ENCODE measurements around the gene CDC42BPG. TPM values are rescaled to one million over a fixed set of nuclear protein-coding genes. Genes with fewer than 3 reads are reported as not detected.

Gene CDC42BPG
- not detected in 2 replicates for total RNA-seq (2014; rRNA removed; shearing (Covaris generic))
- polyA plus RNA-seq (2016; fragmentation: Nextera tagmentation; extraction: Ambion mirVana), result not detected in 2 replicates

GRCh38 chr11:64844330-64845128, at the start of gene CDC42BPG:
TSS of gene CDC42BPG (minus strand) at chr11:64844653. CDS start at chr11:64844569, 84 bp downstream.
- 5 to 6% methylated on average over 27 to 65 of the region's 96 CpGs for WGBS, 2 experiments (ENCODE audit: low coverage in 1 of 2, low lambda C conversion rate in 2 of 2, missing lambda C conversion rate in 2 of 2)
- no peaks in the 10 kb centered on the region for H4K20me1 ChIP-seq (ENCODE audit: insufficient read depth)

GRCh38 chr11:64893194-64894069, 49.0 kb upstream of the CDC42BPG start:
- H3K9me2 ChIP-seq (ENCODE audit: insufficient read depth), result no peaks in the 10 kb centered on the region
- TF ChIP-seq EZH2 (IDR thresholded peaks at IDR 0.05; ENCODE audit: insufficient read depth, poor library complexity, severe bottlenecking) (no peak), EZH2phosphoT487 (IDR thresholded peaks at IDR 0.05; ENCODE audit: insufficient read depth, low read depth) (no peak)
- H4K20me1 ChIP-seq (ENCODE audit: insufficient read depth), result no peaks in the 10 kb centered on the region
- no peak overlapping the region for H3K4me3 ChIP-seq
- no peak overlapping the region for H3K27ac ChIP-seq
- H2AFZ ChIP-seq, result no peak overlapping the region
- H3K79me2 ChIP-seq (ENCODE audit: insufficient read depth), result no peaks in the 10 kb centered on the region
- no peaks in the 10 kb centered on the region for H3K36me3 ChIP-seq (ENCODE audit: low read depth)
- no peaks in the 10 kb centered on the region for H3K27me3 ChIP-seq (replicated peaks; ENCODE audit: insufficient read depth)
- DNase-seq, result no peak
- H3K9ac ChIP-seq, result no peak overlapping the region
- in situ Hi-C loops (cut with MboI), result no loop called here
- WGBS, 2 experiments (ENCODE audit: low coverage in 1 of 2, low lambda C conversion rate in 2 of 2, missing lambda C conversion rate in 2 of 2), result 72 to 73% methylated on average over 25 of the region's 25 CpGs
- no peaks in the 10 kb centered on the region for H3K9me3 ChIP-seq (ENCODE audit: low read depth)
- no peak overlapping the region for H3K4me2 ChIP-seq (ENCODE audit: unreplicated experiment)
- no peaks in the 10 kb centered on the region for H3K4me1 ChIP-seq (ENCODE audit: insufficient read depth)
- H3F3A ChIP-seq (ENCODE audit: insufficient read depth), result no peaks in the 10 kb centered on the region

More at GRCh38 chr11:64844330-64845128, at the start of gene CDC42BPG:
- 0 out of 2 replicates have a peak within 1 kb of the TSS, but pooled peaks have one; percentile 39 for H3K9ac ChIP-seq
- no peaks in the 10 kb centered on the region for H3K27me3 ChIP-seq (replicated peaks; ENCODE audit: insufficient read depth)
- H3K79me2 ChIP-seq (ENCODE audit: insufficient read depth), result no peaks in the 10 kb centered on the region
- H2AFZ ChIP-seq, result peak within 1 kb of the TSS; percentile 70
- TF ChIP-seq EZH2phosphoT487 (IDR thresholded peaks at IDR 0.05; ENCODE audit: insufficient read depth, low read depth), result no peak
- no peak for TF ChIP-seq EZH2 (IDR thresholded peaks at IDR 0.05; ENCODE audit: insufficient read depth, poor library complexity, severe bottlenecking)
- H3K9me2 ChIP-seq (ENCODE audit: insufficient read depth), result no peaks in the 10 kb centered on the region
- H3K4me1 ChIP-seq (ENCODE audit: insufficient read depth), result no peaks in the 10 kb centered on the region
- no peak within 1 kb of the TSS for H3K27ac ChIP-seq
- in situ Hi-C loops (cut with MboI), result no loop called here
- H3K36me3 ChIP-seq (ENCODE audit: low read depth), result no peaks in the 10 kb centered on the region
- no peaks in the 10 kb centered on the region for H3K9me3 ChIP-seq (ENCODE audit: low read depth)
- peak; percentile 87 for DNase-seq
- peaks cover 13% of the 10 kb centered on the region for H3F3A ChIP-seq (ENCODE audit: insufficient read depth)
- peak within 1 kb of the TSS; percentile 25 for H3K4me2 ChIP-seq (ENCODE audit: unreplicated experiment)
- peak within 1 kb of the TSS; percentile 49 for H3K4me3 ChIP-seq

- no peaks in the 10 kb centered on the region for H3K9me3 ChIP-seq (ENCODE audit: low read depth)
- H3K36me3 ChIP-seq (ENCODE audit: low read depth), result no peaks in the 10 kb centered on the region
- WGBS, 2 experiments (ENCODE audit: low coverage in 1 of 2, low lambda C conversion rate in 2 of 2, missing lambda C conversion rate in 2 of 2), result 93 to 94% methylated on average over 10 of the region's 10 CpGs
- in situ Hi-C loops (cut with MboI), result no loop called here
- H3F3A ChIP-seq (ENCODE audit: insufficient read depth), result no peaks in the 10 kb centered on the region
- H3K27me3 ChIP-seq (replicated peaks; ENCODE audit: insufficient read depth), result no peaks in the 10 kb centered on the region
- TF ChIP-seq EZH2 (IDR thresholded peaks at IDR 0.05; ENCODE audit: insufficient read depth, poor library complexity, severe bottlenecking) (no peak), EZH2phosphoT487 (IDR thresholded peaks at IDR 0.05; ENCODE audit: insufficient read depth, low read depth) (no peak)
- H3K4me1 ChIP-seq (ENCODE audit: insufficient read depth), result no peaks in the 10 kb centered on the region
- no peak overlapping the region for H3K4me2 ChIP-seq (ENCODE audit: unreplicated experiment)
- H3K9ac ChIP-seq, result no peak overlapping the region
- no peaks in the 10 kb centered on the region for H3K79me2 ChIP-seq (ENCODE audit: insufficient read depth)
- H2AFZ ChIP-seq, result no peak overlapping the region
- H3K9me2 ChIP-seq (ENCODE audit: insufficient read depth), result no peaks in the 10 kb centered on the region
- H3K4me3 ChIP-seq, result no peak overlapping the region
- no peak for DNase-seq
- no peaks in the 10 kb centered on the region for H4K20me1 ChIP-seq (ENCODE audit: insufficient read depth)
- H3K27ac ChIP-seq, result no peak overlapping the region
Observed at GRCh38 chr11:64892838-64893193, 48.4 kb upstream of the CDC42BPG start.

- no peaks in the 10 kb centered on the region for H3K27me3 ChIP-seq (replicated peaks; ENCODE audit: insufficient read depth)
- no peaks in the 10 kb centered on the region for H3F3A ChIP-seq (ENCODE audit: insufficient read depth)
- DNase-seq, result no peak
- no peaks in the 10 kb centered on the region for H3K9me2 ChIP-seq (ENCODE audit: insufficient read depth)
- in situ Hi-C loops (cut with MboI), result no loop called here
- no peaks in the 10 kb centered on the region for H4K20me1 ChIP-seq (ENCODE audit: insufficient read depth)
- TF ChIP-seq EZH2 (IDR thresholded peaks at IDR 0.05; ENCODE audit: insufficient read depth, poor library complexity, severe bottlenecking) (no peak), EZH2phosphoT487 (IDR thresholded peaks at IDR 0.05; ENCODE audit: insufficient read depth, low read depth) (no peak)
- H3K4me2 ChIP-seq (ENCODE audit: unreplicated experiment), result no peak overlapping the region
- no peak overlapping the region for H3K4me3 ChIP-seq
- no peaks in the 10 kb centered on the region for H3K36me3 ChIP-seq (ENCODE audit: low read depth)
- H3K79me2 ChIP-seq (ENCODE audit: insufficient read depth), result no peaks in the 10 kb centered on the region
- no peaks in the 10 kb centered on the region for H3K4me1 ChIP-seq (ENCODE audit: insufficient read depth)
- no peaks in the 10 kb centered on the region for H3K9me3 ChIP-seq (ENCODE audit: low read depth)
- no peak overlapping the region for H3K27ac ChIP-seq
- WGBS, 2 experiments (ENCODE audit: low coverage in 1 of 2, low lambda C conversion rate in 2 of 2, missing lambda C conversion rate in 2 of 2), result 81 to 90% methylated on average over 11 of the region's 11 CpGs
- no peak overlapping the region for H2AFZ ChIP-seq
- no peak overlapping the region for H3K9ac ChIP-seq
Observed at GRCh38 chr11:64892411-64892831, 48.0 kb upstream of the CDC42BPG start.

All from GM23248 (cell line).